Karpas-422 (cell line): ENCODE measurements around the gene TENT5C. TPM values are rescaled to one million over a fixed set of nuclear protein-coding genes. Genes with fewer than 3 reads are reported as not detected.
A peak's percentile ranks its signal among the peaks of the same experiment; 100 is the strongest.

Experiments used
- DNase-seq: peaks from one replicate; pipeline ENCODE4 v3.0.0-alpha.2; 2015
- H2AFZ ChIP-seq: fragments of 200-600 bp; sonication (generic); 2 replicates; pipeline ENCODE4 v1.6.1; 2014; ENCODE audit warnings: antibody characterized with exemption, low read length, mixed read lengths
- H3K27ac ChIP-seq: fragments of 200-600 bp; sonication (generic); 2 replicates; pipeline ENCODE4 v1.5.1; 2014; ENCODE audit warnings: mild to moderate bottlenecking, low read length, moderate library complexity
- H3K27me3 ChIP-seq: fragments of 200-600 bp; sonication (generic); 2 replicates; pipeline ENCODE4 v1.6.1; 2014; ENCODE audit warnings: low read length, mixed read lengths
- H3K36me3 ChIP-seq: fragments of 200-600 bp; sonication (generic); 2 replicates; pipeline ENCODE4 v1.6.1; 2014; ENCODE audit warnings: low read length, mixed read lengths; ENCODE audit not compliant: insufficient read depth
- H3K4me1 ChIP-seq: fragments of 200-600 bp; sonication (generic); 2 replicates; pipeline ENCODE4 v1.6.1; 2014; ENCODE audit warnings: mild to moderate bottlenecking, low read length, mixed read lengths
- H3K4me2 ChIP-seq: fragments of 200-600 bp; sonication (generic); 2 replicates; pipeline ENCODE4 v1.6.1; 2014; ENCODE audit warnings: low read length, low read depth, mild to moderate bottlenecking; ENCODE audit not compliant: poor library complexity, severe bottlenecking
- H3K4me3 ChIP-seq: fragments of 200-600 bp; sonication (generic); 2 replicates; pipeline ENCODE4 v1.5.1; 2014; ENCODE audit warnings: mild to moderate bottlenecking, antibody characterized with exemption, low read length, mixed read lengths
- H3K79me2 ChIP-seq: fragments of 200-600 bp; sonication (generic); 2 replicates; pipeline ENCODE4 v1.6.1; 2014; ENCODE audit warnings: mild to moderate bottlenecking, low read length, mixed read lengths
- H3K9ac ChIP-seq: fragments of 200-600 bp; sonication (generic); 2 replicates; pipeline ENCODE4 v1.6.0; 2014; ENCODE audit warnings: low read length
- H3K9me2 ChIP-seq: fragments of 200-600 bp; sonication (generic), shearing (Covaris generic); replicated peaks from 2 replicates; pipeline ENCODE4 v1.6.0; 2014; ENCODE audit warnings: mild to moderate bottlenecking, low read length, moderate library complexity; ENCODE audit not compliant: insufficient read depth
- H3K9me3 ChIP-seq: fragments of 300-700, 200-600 bp; sonication (generic); 2 replicates; pipeline ENCODE4 v1.6.1; 2014; ENCODE audit warnings: low read length, mixed read lengths
- H4K20me1 ChIP-seq: fragments of 200-600 bp; sonication (generic); 2 replicates; pipeline ENCODE4 v1.6.1; 2014; ENCODE audit warnings: mild to moderate bottlenecking, antibody characterized with exemption, low read length, low read depth; ENCODE audit not compliant: insufficient read depth
- total RNA-seq: library from RNA; depleted of rRNA; stranded (reverse); fragments of >200 nt; shearing (Covaris generic); gene quantifications from 2 replicates; pipeline ENCODE4 v1.2.3, GENCODE V29; 2014; ENCODE audit warnings: low replicate concordance

The TENT5C gene
- total RNA-seq, 1 experiment from 2014 or later, result 0.60 TPM

GRCh38 chr1:117627546-117628130, 21.8 kb downstream of the TENT5C start:
- Histone ChIP-seq H3K9ac (no peak overlapping the region), H3K4me2 (peak overlapping the region; percentile 60), H2AFZ (no peak overlapping the region), H3K27ac (no peak overlapping the region), H4K20me1 (no peaks in the 10 kb centered on the region), H3K36me3 (no peaks in the 10 kb centered on the region), H3K27me3 (no peaks in the 10 kb centered on the region), H3K79me2 (no peaks in the 10 kb centered on the region), H3K4me3 (0 out of 2 replicates have a peak overlapping the region, but pooled peaks have one; percentile 43), H3K4me1 (peaks cover 20% of the 10 kb centered on the region), H3K9me2 (no peaks in the 10 kb centered on the region), H3K9me3 (no peaks in the 10 kb centered on the region)
- DNase-seq, result peak; percentile 50

GRCh38 chr1:117628343-117628742, 22.5 kb downstream of the TENT5C start:
- no peak overlapping the region for H3K27ac ChIP-seq
- peaks cover 20% of the 10 kb centered on the region for H3K4me1 ChIP-seq
- no peak overlapping the region for H3K9ac ChIP-seq

GRCh38 chr1:117629625-117630422, 24.0 kb downstream of the TENT5C start:
- Histone ChIP-seq H3K36me3 (no peaks in the 10 kb centered on the region), H3K4me1 (peaks cover 20% of the 10 kb centered on the region), H4K20me1 (no peaks in the 10 kb centered on the region), H3K4me3 (no peak overlapping the region), H3K9me2 (no peaks in the 10 kb centered on the region), H2AFZ (no peak overlapping the region), H3K4me2 (no peak overlapping the region), H3K9me3 (no peaks in the 10 kb centered on the region), H3K9ac (no peak overlapping the region), H3K27me3 (no peaks in the 10 kb centered on the region), H3K79me2 (no peaks in the 10 kb centered on the region), H3K27ac (no peak overlapping the region)
- DNase-seq, result no peak

More at GRCh38 chr1:117628343-117628742, 22.5 kb downstream of the TENT5C start:
- H3K9me2 ChIP-seq, result no peaks in the 10 kb centered on the region
- no peaks in the 10 kb centered on the region for H3K79me2 ChIP-seq
- H3K4me2 ChIP-seq, result peak overlapping the region; percentile 60
- H4K20me1 ChIP-seq, result no peaks in the 10 kb centered on the region
- no peak overlapping the region for H3K4me3 ChIP-seq
- no peak for DNase-seq
- H3K36me3 ChIP-seq, result no peaks in the 10 kb centered on the region
- H2AFZ ChIP-seq, result no peak overlapping the region
- H3K9me3 ChIP-seq, result no peaks in the 10 kb centered on the region
- H3K27me3 ChIP-seq, result no peaks in the 10 kb centered on the region

- Histone ChIP-seq H3K4me1 (peaks cover 20% of the 10 kb centered on the region), H2AFZ (no peak overlapping the region), H3K9me2 (no peaks in the 10 kb centered on the region), H3K4me2 (no peak overlapping the region), H3K36me3 (no peaks in the 10 kb centered on the region), H3K9ac (no peak overlapping the region), H3K27ac (no peak overlapping the region), H3K9me3 (no peaks in the 10 kb centered on the region), H4K20me1 (no peaks in the 10 kb centered on the region), H3K79me2 (no peaks in the 10 kb centered on the region), H3K4me3 (no peak overlapping the region), H3K27me3 (no peaks in the 10 kb centered on the region)
- DNase-seq, result no peak
Measured at GRCh38 chr1:117630423-117630998, 24.7 kb downstream of the TENT5C start.

GRCh38 chr1:117631359-117632160, 25.7 kb downstream of the TENT5C start:
- Histone ChIP-seq H2AFZ (no peak overlapping the region), H3K36me3 (no peaks in the 10 kb centered on the region), H4K20me1 (no peaks in the 10 kb centered on the region), H3K4me2 (no peak overlapping the region), H3K4me3 (no peak overlapping the region), H3K27me3 (no peaks in the 10 kb centered on the region), H3K4me1 (peaks cover 20% of the 10 kb centered on the region), H3K9me3 (no peaks in the 10 kb centered on the region), H3K27ac (no peak overlapping the region), H3K9me2 (no peaks in the 10 kb centered on the region), H3K79me2 (no peaks in the 10 kb centered on the region), H3K9ac (no peak overlapping the region)
- DNase-seq, result no peak

GRCh38 chr1:117632269-117633067, 26.6 kb downstream of the TENT5C start:
- no peaks in the 10 kb centered on the region for H4K20me1 ChIP-seq
- no peaks in the 10 kb centered on the region for H3K9me2 ChIP-seq
- no peaks in the 10 kb centered on the region for H3K27me3 ChIP-seq
- H3K36me3 ChIP-seq, result no peaks in the 10 kb centered on the region
- no peaks in the 10 kb centered on the region for H3K9me3 ChIP-seq
- H3K9ac ChIP-seq, result no peak overlapping the region
- no peak overlapping the region for H3K27ac ChIP-seq
- no peaks in the 10 kb centered on the region for H3K79me2 ChIP-seq
- H3K4me2 ChIP-seq, result no peak overlapping the region
- H3K4me3 ChIP-seq, result no peak overlapping the region
- DNase-seq, result no peak
- H3K4me1 ChIP-seq, result peaks cover 13% of the 10 kb centered on the region
- H2AFZ ChIP-seq, result no peak overlapping the region

GRCh38 chr1:117633068-117633345, 27.2 kb downstream of the TENT5C start:
- H3K79me2 ChIP-seq, result no peaks in the 10 kb centered on the region
- peaks cover 8% of the 10 kb centered on the region for H3K4me1 ChIP-seq
- H3K36me3 ChIP-seq, result no peaks in the 10 kb centered on the region
- H3K27me3 ChIP-seq, result no peaks in the 10 kb centered on the region
- DNase-seq, result no peak
- H3K9ac ChIP-seq, result no peak overlapping the region
- no peak overlapping the region for H3K27ac ChIP-seq
- no peaks in the 10 kb centered on the region for H3K9me2 ChIP-seq
- H2AFZ ChIP-seq, result no peak overlapping the region
- H3K9me3 ChIP-seq, result no peaks in the 10 kb centered on the region
- no peak overlapping the region for H3K4me3 ChIP-seq
- H4K20me1 ChIP-seq, result no peaks in the 10 kb centered on the region
- H3K4me2 ChIP-seq, result no peak overlapping the region
